GM23248 (cell line): ENCODE results near the gene BICD1.

Experiments used
- EZH2 ChIP-seq: fragments of 200-600 bp; sonication (generic); IDR thresholded peaks from 2 replicates; pipeline ENCODE4 v1.6.1; 2018; ENCODE audit warnings: antibody characterized with exemption, mild to moderate bottlenecking; ENCODE audit not compliant: insufficient read depth, poor library complexity, severe bottlenecking
- EZH2phosphoT487 ChIP-seq: fragments of 200-600 bp; sonication (generic); IDR thresholded peaks from 2 replicates; pipeline ENCODE4 v1.6.1; 2018; ENCODE audit warnings: antibody characterized with exemption, moderate library complexity, mild to moderate bottlenecking, low read depth; ENCODE audit not compliant: insufficient read depth

DNA sequence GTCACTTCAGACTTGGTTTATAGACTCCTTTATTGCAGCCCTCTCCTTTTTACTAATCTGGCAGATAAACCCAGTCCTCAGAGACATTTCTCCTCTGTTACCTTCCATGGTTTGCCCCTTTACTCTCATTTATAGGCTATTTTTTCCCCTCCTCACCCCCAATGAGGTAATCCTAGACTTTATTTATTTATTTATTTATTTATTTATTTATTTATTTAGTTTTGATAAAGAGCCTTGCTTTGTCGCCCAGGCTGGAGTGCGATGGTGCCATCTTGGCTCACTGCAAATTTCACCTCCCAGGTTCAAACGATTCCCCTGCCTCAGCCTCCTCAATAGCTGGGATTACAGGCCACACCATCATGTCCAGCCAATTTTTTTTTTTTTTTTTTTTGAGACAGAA lies 301.1 kb downstream of the BICD1 start:
- TF ChIP-seq EZH2phosphoT487 (no peak), EZH2 (no peak)
